GM19324 (cell line): Measurements from ENCODE around the gene SLC9A3.

Experiments
- ATAC-seq: cut with Tn5 transposase; IDR thresholded peaks from one replicate; pipeline ENCODE4 v1.9.1; 2021; ENCODE audit warnings: mild to moderate bottlenecking, moderate library complexity; ENCODE audit not compliant: unreplicated experiment, low FRiP score

Gene SLC9A3

GRCh38 chr5:555058-555623, 30.9 kb upstream of the SLC9A3 start:
- ATAC-seq = no peak

- no peak for ATAC-seq
These were observed 30.2 kb upstream of the SLC9A3 start for GRCh38 chr5:554284-554988.

- no peak for ATAC-seq
These were observed 29.6 kb upstream of the SLC9A3 start for GRCh38 chr5:553874-554273.

- no peak for ATAC-seq
These were observed 27.2 kb upstream of the SLC9A3 start for GRCh38 chr5:551406-551805.

- no peak for ATAC-seq
These were observed 25.0 kb upstream of the SLC9A3 start for GRCh38 chr5:549229-549628.

GRCh38 chr5:548256-548655, 24.0 kb upstream of the SLC9A3 start:
- ATAC-seq = no peak

GRCh38 chr5:547086-547924, 23.1 kb upstream of the SLC9A3 start:
- ATAC-seq = no peak

GRCh38 chr5:546376-546908, 22.2 kb upstream of the SLC9A3 start:
- ATAC-seq = no peak

- no peak for ATAC-seq
These were observed 21.6 kb upstream of the SLC9A3 start for GRCh38 chr5:545641-546375.

- no peak for ATAC-seq
These were observed 20.6 kb upstream of the SLC9A3 start for GRCh38 chr5:544675-545355.

- ATAC-seq = peak; percentile 79
These were observed 19.8 kb upstream of the SLC9A3 start for GRCh38 chr5:543755-544674.

GRCh38 chr5:543351-543750, 19.1 kb upstream of the SLC9A3 start:
- ATAC-seq = no peak

- no peak for ATAC-seq
These were observed 18.4 kb upstream of the SLC9A3 start for GRCh38 chr5:542319-543311.

GRCh38 chr5:541539-542318, 17.5 kb upstream of the SLC9A3 start:
- no peak for ATAC-seq

GRCh38 chr5:540906-541538, 16.8 kb upstream of the SLC9A3 start:
- no peak for ATAC-seq

GRCh38 chr5:540071-540905, 16.0 kb upstream of the SLC9A3 start:
- ATAC-seq = no peak
